Stimulated activated CD4-positive, alpha-beta T cell treated with anti-CD3 and anti-CD28 coated beads, TNF-alpha, amount 100 ng/mL, for 48 hours (primary cell): ENCODE data around the gene OR9Q1.
"Not testable (repeated sequence)": the region's sequence is repeated elsewhere in the genome, so short reads cannot be mapped to it uniquely, and the experiment has no call there.

Experiments
- DNase-seq, 3 donors: peaks; one replicate each; pipeline ENCODE4 v3.0.0-alpha.2; 2020; ENCODE audit warnings: low read depth in 3 of 3

Gene OR9Q1, protein sequence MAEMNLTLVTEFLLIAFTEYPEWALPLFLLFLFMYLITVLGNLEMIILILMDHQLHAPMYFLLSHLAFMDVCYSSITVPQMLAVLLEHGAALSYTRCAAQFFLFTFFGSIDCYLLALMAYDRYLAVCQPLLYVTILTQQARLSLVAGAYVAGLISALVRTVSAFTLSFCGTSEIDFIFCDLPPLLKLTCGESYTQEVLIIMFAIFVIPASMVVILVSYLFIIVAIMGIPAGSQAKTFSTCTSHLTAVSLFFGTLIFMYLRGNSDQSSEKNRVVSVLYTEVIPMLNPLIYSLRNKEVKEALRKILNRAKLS

GRCh38 chr11:58023435-58023931, at the start of gene OR9Q1:
OR9Q1 (plus strand) TSS chr11:58023881; CDS start chr11:58179445, 155,564 bp downstream.
- no peak for DNase-seq

DNA sequence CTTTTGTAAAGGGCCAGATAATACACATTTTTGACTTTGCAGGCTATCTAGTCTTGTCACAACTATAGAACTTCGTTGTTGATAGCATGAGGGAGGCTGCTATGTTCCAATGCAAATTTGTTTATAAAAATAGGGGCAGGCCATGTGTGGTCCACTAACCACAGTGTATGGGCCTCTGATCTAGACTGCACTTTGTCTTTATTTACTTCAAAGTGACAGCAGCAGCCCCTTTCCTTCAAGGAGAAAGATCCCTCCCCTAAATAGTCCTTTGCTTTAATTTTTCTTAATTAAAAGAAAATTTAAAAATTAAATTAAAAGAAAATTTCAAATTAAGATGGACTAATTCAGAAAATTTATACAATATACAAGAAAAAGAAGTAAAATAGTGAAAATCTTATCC, 49.5 kb upstream of the OR9Q1 start:
- DNase-seq: no peak

DNA sequence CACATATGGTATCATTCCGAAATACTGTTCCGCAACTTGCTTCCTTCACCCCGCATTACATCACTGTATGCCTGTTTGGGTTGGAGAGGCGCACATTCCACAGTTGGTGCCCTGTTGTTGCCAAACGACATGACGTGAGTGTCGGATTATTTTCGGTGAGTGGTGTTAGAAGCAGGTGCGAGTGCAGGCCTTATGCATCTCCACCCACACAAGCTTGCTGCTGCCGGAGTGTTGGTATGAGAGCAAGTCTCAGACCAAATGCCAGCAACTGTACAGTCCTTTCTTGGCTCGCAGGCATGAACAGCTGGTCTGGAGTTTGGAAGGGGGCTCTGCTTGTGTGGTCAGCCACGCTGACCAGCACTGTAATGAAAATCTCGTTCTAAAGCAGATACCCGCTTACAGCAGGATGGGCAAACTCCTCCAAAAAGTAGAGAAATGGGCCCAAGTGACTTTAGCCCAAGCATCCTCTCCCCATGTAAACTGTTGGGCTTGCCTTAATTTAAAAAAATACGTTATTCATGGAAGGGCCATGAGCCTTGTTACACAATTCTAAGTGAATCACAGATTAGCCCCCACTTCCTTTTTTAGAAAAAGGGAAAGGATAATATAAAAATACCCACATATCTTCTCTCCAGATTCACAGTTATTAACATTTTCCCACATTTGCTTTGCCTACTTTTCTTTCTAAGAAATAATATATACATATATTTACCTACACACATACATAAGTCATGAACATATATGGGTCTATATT, 48.7 kb upstream of the OR9Q1 start:
- DNase-seq: no peak

DNA sequence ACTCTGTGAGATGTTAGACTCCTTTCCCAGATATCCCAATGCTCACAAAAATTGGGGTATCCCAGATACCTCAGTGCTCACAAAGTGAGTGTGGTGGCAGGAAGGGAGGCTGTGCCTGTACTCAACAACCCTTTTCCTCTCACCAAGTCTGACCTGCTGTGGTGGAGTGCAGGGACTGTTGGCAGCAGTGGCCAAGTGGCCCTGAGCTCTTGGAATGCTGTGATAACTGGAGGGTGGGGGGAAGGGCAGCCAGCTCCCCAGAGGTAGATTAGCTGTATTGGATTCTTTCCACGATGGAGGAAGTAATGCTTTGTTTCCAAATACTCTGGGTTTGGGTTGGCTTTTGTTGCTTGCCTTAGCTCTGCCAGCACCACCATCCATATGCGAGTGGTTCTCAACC, 46.0 kb upstream of the OR9Q1 start:
- no peak for DNase-seq

DNA sequence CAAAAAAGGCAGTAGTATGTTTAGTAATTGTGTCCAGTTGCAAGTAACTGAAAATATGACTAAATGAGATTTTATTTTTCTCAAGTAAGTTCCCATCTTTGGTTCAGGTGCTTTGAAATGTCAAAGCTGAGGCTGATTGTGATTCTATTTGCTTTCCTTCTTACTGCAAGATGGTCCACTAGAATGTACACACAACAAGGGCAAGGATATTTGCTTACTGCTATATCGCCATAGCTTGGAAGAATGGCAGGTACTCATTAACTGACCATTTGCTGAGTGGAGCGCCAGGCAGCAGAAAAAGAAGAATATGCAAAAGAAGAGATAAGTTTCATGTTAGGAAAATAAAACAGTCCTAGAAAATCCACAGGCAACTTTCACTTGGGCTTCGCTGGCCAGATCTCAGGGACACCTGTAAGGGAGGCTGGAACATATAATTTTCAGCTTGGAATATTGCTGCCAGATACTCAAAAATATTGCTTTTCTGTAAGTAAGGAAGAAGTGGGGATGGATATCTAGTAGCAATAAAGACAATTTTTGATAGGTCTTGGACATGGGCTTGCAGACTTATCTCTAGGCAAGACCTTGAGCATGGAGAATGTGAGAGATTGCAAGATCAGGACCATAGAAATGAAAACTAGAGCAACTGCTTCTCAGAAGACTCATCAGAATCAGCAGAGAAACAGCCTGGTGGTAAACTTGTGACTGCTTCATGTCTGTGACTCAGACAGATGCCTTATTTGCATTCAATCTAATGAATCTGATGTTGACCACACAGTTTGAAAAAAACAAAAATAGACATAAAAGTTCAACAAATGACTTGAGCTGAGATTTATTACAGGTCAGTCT, 44.8 kb upstream of the OR9Q1 start:
- DNase-seq: no peak

- no peak for DNase-seq
These were observed 44.1 kb upstream of the OR9Q1 start for GRCh38 chr11:57979532-57980079.

DNA sequence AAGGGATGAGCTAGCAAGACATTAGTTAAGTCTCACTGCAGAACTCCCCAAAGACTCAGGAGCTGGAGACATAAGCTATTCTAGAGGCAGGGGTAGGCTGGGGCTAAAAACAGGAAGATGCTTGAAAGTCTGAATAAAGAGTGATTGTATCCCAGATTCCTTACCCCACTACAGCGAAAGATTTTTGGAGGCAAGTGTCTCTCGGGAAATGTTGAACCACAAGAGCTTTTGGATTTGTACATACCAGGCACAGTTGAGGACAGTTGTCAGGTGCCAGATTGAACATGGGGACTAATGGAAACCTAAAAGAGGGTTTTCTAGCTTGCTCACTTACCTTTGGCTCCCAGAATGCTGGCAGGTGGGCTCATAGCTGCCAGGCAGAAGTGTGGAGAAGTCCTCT, 43.5 kb upstream of the OR9Q1 start:
- DNase-seq: no peak

- no peak for DNase-seq
These were observed 42.1 kb upstream of the OR9Q1 start for GRCh38 chr11:57981536-57981935.

DNA sequence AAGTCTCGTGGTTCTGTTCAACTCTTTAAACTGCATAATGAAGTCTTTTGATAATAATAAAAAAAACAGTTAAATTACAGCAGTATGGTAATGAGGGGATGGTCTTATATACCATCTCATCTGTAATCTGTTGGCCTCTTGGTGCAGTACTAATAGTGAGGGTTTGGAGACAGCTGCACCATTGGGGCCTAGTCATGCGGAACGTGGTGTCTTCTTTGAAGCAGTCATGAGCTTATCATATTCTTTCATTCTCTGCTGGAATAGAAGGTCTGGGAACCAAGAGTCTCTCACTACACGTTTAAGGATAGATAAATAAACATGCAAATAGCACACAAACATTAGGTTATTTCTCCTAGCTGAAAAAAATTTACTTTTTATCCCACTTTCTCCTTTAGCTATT, 40.9 kb upstream of the OR9Q1 start:
- DNase-seq: no peak

DNA sequence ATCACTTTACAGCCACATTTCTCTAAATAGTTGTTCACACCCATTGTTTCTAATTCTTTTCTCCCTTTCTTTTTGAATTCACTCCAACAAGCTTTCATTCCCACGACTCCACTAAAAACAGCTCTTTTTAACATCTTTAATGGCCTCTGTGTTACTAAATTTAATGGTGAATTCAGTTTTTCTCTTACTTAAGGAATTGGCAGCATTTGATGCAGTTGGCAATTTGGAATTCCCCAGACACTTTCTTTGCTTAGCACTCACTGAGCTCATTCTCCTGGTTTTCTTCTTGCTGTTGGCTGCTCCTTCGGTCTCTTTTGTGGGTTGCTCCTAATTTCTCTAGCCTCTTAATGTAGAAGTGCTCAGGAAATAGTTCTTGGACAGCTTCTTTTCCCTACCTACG, 40.5 kb upstream of the OR9Q1 start:
- no peak for DNase-seq

- not testable (repeated sequence) for DNase-seq
These were observed 24.2 kb upstream of the OR9Q1 start for GRCh38 chr11:57999523-57999922.

DNA sequence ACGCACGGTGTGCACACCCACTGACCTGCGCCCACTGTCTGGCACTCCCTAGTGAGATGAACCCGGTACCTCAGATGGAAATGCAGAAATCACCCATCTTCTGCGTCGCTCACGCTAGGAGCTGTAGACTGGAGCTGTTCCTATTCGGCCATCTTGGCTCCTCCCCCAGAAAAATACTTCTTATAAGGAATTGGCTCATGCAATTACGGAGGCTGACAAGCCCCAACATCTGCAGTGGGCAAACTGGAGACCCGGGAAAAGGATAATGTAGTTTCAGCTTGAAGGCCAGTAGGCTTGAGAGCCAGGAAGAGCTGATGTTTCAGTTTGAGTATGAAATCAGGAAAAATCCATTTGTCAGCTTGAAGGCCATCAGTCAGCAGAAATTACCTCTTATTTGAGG, 23.7 kb upstream of the OR9Q1 start:
- not testable (repeated sequence) for DNase-seq

DNA sequence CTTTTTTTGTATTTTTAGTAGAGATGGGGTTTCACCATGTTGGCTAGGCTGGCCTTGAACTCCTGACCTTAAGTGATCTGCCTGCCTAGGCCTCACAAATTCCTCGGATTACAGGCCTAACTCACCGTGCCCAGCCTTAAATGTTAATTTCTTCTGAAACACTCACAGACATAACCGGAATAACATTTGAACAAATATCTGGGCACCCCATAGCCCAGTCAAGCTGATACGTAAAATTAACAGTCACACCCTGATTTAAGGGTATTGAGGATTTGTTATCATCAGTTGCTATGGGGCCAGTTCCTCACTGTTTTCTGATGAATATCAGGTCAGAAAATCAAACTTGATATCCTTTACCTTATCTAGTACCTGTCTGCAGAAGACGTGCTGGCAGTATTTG, 23.0 kb upstream of the OR9Q1 start:
- DNase-seq: no peak

DNA sequence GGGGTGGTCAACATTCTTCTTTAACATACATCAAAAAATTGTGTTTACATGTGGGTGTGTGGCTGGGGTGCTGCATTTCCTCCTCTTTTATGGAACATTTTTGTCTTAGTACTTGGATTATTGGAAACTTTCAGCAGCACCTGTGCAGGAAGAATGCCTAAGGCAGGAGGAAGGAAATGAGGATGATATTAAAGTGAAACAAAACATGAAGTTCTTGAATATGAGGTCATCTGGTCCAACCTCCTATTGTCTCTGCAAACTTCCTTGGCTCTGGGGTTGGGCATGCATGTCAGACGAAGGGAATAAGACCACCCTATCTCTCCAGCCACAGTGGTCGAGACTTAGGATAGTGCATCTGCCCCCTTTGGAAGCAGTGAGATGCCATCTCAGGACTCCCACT, 20.6 kb upstream of the OR9Q1 start:
- DNase-seq: no peak

- no peak for DNase-seq
These were observed 20.1 kb upstream of the OR9Q1 start for GRCh38 chr11:58003591-58003990.

DNA sequence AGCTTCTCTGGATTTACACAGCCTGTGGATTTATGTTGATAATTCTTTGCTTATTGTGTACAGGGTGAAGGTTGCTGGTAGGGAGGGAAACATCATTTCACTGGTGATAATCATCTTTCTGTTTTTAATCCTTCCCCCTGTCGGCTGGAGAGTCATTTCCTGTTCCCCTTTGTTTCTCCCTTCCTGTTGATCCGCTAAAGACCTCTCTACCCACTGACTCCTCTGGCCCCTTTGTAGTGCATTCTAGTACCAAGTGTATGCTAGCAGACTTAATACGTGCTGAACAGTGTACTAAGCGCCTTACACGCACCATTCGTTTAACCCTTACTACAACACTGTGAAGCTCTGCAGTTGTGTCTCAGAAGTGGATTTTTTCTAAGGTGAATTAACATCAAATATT, 19.0 kb upstream of the OR9Q1 start:
- DNase-seq: no peak

DNA sequence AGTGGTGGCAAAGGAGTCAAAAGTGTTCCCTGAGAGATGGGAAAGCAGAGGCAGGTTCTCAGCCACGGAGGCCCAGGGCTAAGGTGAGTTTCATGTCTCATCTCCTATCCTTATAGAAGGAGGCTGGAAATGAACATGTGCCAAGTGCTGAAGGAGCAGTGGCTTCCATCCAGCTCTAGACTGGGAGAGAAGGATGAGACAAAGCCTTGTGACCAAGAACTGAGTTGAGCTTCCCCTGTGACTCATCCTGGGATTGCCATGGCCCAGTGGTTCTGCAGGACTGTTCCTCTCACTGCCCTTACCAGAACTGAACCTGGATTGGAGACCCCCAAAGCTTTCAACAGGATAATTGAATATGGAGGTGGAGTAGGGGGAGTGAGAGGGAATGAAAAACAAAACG, 16.7 kb upstream of the OR9Q1 start:
- no peak for DNase-seq

GRCh38 chr11:58011771-58012170, 11.9 kb upstream of the OR9Q1 start:
- no peak for DNase-seq

GRCh38 chr11:58024601-58025091, 965 bp downstream of the OR9Q1 start:
- DNase-seq: no peak

GRCh38 chr11:58027341-58027740, 3.7 kb downstream of the OR9Q1 start:
- DNase-seq: no peak

- DNase-seq: no peak
These were observed 5.2 kb downstream of the OR9Q1 start for GRCh38 chr11:58028687-58029411.
